DND-41 (cell line): ENCODE data around the gene PEX11A.

Experiments used
- EZH2 ChIP-seq: IDR thresholded peaks from 3 replicates; pipeline ENCODE4 v1.6.1; 2012; ENCODE audit warnings: borderline replicate concordance, low read depth, mild to moderate bottlenecking, moderate library complexity, low read length, inconsistent platforms; ENCODE audit not compliant: severe bottlenecking
- TF ChIP-seq, protein P1 (sequence below): IDR thresholded peaks from 2 replicates; pipeline ENCODE4 v1.5.1; 2012; ENCODE audit warnings: borderline replicate concordance, low read length, moderate library complexity, mild to moderate bottlenecking; ENCODE audit not compliant: poor library complexity, severe bottlenecking; ENCODE audit errors: extremely low read depth

DNA sequence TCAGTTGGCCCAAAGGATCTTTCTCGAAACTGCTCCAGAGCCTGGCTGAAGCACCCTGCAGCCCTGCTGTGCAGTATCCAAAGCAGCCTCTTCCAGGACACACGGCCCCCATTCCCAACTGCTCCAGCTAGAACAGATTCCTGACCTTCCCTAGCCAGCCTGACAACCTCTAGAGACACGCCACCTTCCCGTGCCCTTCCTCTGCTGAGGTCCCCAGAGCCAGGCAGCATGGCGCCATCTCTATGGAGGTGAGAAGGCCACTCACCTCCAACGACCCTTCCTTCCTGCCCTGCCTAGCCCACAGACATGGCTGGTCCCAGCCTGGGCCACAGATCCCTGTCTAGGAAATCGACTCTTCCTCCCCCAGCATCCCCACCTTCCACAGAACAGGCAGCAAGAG, 38.4 kb downstream of the PEX11A start:
- TF ChIP-seq EZH2 = no peak
- TF ChIP-seq, protein P1, sequence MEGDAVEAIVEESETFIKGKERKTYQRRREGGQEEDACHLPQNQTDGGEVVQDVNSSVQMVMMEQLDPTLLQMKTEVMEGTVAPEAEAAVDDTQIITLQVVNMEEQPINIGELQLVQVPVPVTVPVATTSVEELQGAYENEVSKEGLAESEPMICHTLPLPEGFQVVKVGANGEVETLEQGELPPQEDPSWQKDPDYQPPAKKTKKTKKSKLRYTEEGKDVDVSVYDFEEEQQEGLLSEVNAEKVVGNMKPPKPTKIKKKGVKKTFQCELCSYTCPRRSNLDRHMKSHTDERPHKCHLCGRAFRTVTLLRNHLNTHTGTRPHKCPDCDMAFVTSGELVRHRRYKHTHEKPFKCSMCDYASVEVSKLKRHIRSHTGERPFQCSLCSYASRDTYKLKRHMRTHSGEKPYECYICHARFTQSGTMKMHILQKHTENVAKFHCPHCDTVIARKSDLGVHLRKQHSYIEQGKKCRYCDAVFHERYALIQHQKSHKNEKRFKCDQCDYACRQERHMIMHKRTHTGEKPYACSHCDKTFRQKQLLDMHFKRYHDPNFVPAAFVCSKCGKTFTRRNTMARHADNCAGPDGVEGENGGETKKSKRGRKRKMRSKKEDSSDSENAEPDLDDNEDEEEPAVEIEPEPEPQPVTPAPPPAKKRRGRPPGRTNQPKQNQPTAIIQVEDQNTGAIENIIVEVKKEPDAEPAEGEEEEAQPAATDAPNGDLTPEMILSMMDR = no peak
